H9 (cell line): ENCODE data around the gene PCDH20. TPM values are rescaled to one million over a fixed set of nuclear protein-coding genes. Genes with fewer than 3 reads are reported as not detected.

Experiments
- DNase-seq: peaks from one replicate; pipeline ENCODE4 v3.0.0-alpha.2; 2017
- H2AFZ ChIP-seq: one replicate; pipeline ENCODE4 v1.6.1; 2013; ENCODE audit warnings: mild to moderate bottlenecking, low read length, control low read depth, moderate library complexity
- H2AK5ac ChIP-seq: 2 replicates; pipeline ENCODE4 v1.6.1; 2013; ENCODE audit warnings: low read length, control low read depth, mixed read lengths; ENCODE audit not compliant: insufficient read length
- H2BK120ac ChIP-seq: one replicate; pipeline ENCODE4 v1.6.1; 2013; ENCODE audit warnings: low read depth, mild to moderate bottlenecking, low read length, control low read depth, inconsistent platforms; ENCODE audit not compliant: poor library complexity, severe bottlenecking
- H2BK12ac ChIP-seq: 2 replicates; pipeline ENCODE4 v1.6.1; 2013; ENCODE audit warnings: low read length, control low read depth, mixed read lengths, low read depth; ENCODE audit not compliant: insufficient read length
- H2BK15ac ChIP-seq: 2 replicates; pipeline ENCODE4 v1.6.1; 2013; ENCODE audit warnings: low read depth, low read length, control low read depth
- H2BK20ac ChIP-seq: one replicate; pipeline ENCODE4 v1.6.1; 2013; ENCODE audit warnings: low read depth, mild to moderate bottlenecking, low read length, control low read depth, inconsistent platforms; ENCODE audit not compliant: poor library complexity, severe bottlenecking
- H2BK5ac ChIP-seq: 2 replicates; pipeline ENCODE4 v1.6.1; 2013; ENCODE audit warnings: low read length, control low read depth, mixed read lengths; ENCODE audit not compliant: insufficient read length
- H3K14ac ChIP-seq: 2 replicates; pipeline ENCODE4 v1.6.1; 2013; ENCODE audit warnings: low read length, control low read depth; ENCODE audit not compliant: insufficient read depth
- H3K18ac ChIP-seq: 2 replicates; pipeline ENCODE4 v1.6.1; 2013; ENCODE audit warnings: low read depth, mild to moderate bottlenecking, mixed read lengths, low read length, control low read depth; ENCODE audit not compliant: insufficient read length
- H3K23ac ChIP-seq: 2 replicates; pipeline ENCODE4 v1.6.1; 2013; ENCODE audit warnings: low read length, control low read depth, mixed read lengths, low read depth; ENCODE audit not compliant: insufficient read length
- H3K23me2 ChIP-seq: 2 replicates; pipeline ENCODE4 v1.6.1; 2013; ENCODE audit warnings: low read depth, mild to moderate bottlenecking, mixed read lengths, low read length, control low read depth; ENCODE audit not compliant: insufficient read length, poor library complexity, severe bottlenecking
- H3K27ac ChIP-seq: 2 replicates; pipeline ENCODE4 v1.5.1; 2013; ENCODE audit warnings: low read length, control low read depth, mixed read lengths, low read depth; ENCODE audit not compliant: insufficient read length
- H3K27me3 ChIP-seq: 2 replicates; pipeline ENCODE4 v1.6.1; 2013; ENCODE audit warnings: low read length, control low read depth, inconsistent platforms; ENCODE audit not compliant: insufficient read depth
- H3K4ac ChIP-seq: 2 replicates; pipeline ENCODE4 v1.6.1; 2013; ENCODE audit warnings: low read depth, mild to moderate bottlenecking, control low read depth, inconsistent platforms, low read length, moderate library complexity
- H3K4me1 ChIP-seq: 2 replicates; pipeline ENCODE4 v1.6.1; 2013; ENCODE audit warnings: low read length, control low read depth, inconsistent platforms; ENCODE audit not compliant: insufficient read depth
- H3K4me2 ChIP-seq: 2 replicates; pipeline ENCODE4 v1.6.1; 2013; ENCODE audit warnings: low read length, control low read depth, mixed read lengths; ENCODE audit not compliant: insufficient read length, insufficient read depth
- H3K56ac ChIP-seq: 2 replicates; pipeline ENCODE4 v1.6.1; 2013; ENCODE audit warnings: low read depth, mild to moderate bottlenecking, mixed read lengths, low read length, control low read depth; ENCODE audit not compliant: insufficient read length
- H3K79me1 ChIP-seq: 2 replicates; pipeline ENCODE4 v1.6.1; 2013; ENCODE audit warnings: low read depth, mild to moderate bottlenecking, moderate library complexity, low read length, control low read depth, inconsistent platforms; ENCODE audit not compliant: insufficient read depth, poor library complexity, severe bottlenecking
- H3K79me2 ChIP-seq: 2 replicates; pipeline ENCODE4 v1.6.1; 2013; ENCODE audit warnings: low read length, control low read depth, inconsistent platforms; ENCODE audit not compliant: insufficient read depth
- H3K9ac ChIP-seq: 2 replicates; pipeline ENCODE4 v1.6.1; 2013; ENCODE audit warnings: low read length, control low read depth, mixed read lengths; ENCODE audit not compliant: insufficient read length; ENCODE audit errors: extremely low read depth
- H3K9me3 ChIP-seq: one replicate; pipeline ENCODE4 v1.6.1; 2013; ENCODE audit warnings: low read depth, low read length, inconsistent platforms; ENCODE audit not compliant: control insufficient read depth
- H3T11ph ChIP-seq: one replicate; pipeline ENCODE4 v1.6.1; 2013; ENCODE audit warnings: mild to moderate bottlenecking, low read length, control low read depth, inconsistent platforms
- H4K20me1 ChIP-seq: one replicate; pipeline ENCODE4 v1.6.1; 2013; ENCODE audit not compliant: control insufficient read depth, insufficient read length, insufficient read depth
- H4K5ac ChIP-seq: 2 replicates; pipeline ENCODE4 v1.6.1; 2013; ENCODE audit warnings: low read depth, mild to moderate bottlenecking, mixed read lengths, low read length, control low read depth; ENCODE audit not compliant: insufficient read length
- H4K8ac ChIP-seq: replicated peaks from 2 replicates; pipeline ENCODE4 v1.6.1; 2013; ENCODE audit warnings: low read length, control low read depth, mixed read lengths, low read depth; ENCODE audit not compliant: insufficient read length
- H4K91ac ChIP-seq: 2 replicates; pipeline ENCODE4 v1.6.1; 2013; ENCODE audit warnings: low read depth, mild to moderate bottlenecking, moderate library complexity, mixed read lengths, low read length, control low read depth; ENCODE audit not compliant: insufficient read length
- H3K27ac Mint-ChIP-seq, 3 experiments: 2 replicates in 2 of 3; 3 replicates in 1 of 3; pipeline ENCODE4 v1.8.0; 2020 to 2021; ENCODE audit warnings: mixed read lengths in 3 of 3, mild to moderate bottlenecking in 1 of 3, moderate library complexity in 1 of 3
- H3K27me3 Mint-ChIP-seq: 2 replicates; pipeline ENCODE4 v1.8.0; 2021; ENCODE audit warnings: low read depth, mild to moderate bottlenecking, moderate library complexity, mixed read lengths
- H3K36me3 Mint-ChIP-seq, 3 experiments: 2 replicates in 2 of 3; 3 replicates in 1 of 3; pipeline ENCODE4 v1.8.0; 2020 to 2021; ENCODE audit warnings: low read depth in 3 of 3, mixed read lengths in 3 of 3; ENCODE audit not compliant: insufficient read depth in 1 of 3
- H3K4me1 Mint-ChIP-seq, 2 experiments: 2 replicates each; pipeline ENCODE4 v1.8.0; 2020; ENCODE audit warnings: mixed read lengths in 2 of 2
- H3K4me3 Mint-ChIP-seq, 2 experiments: 2 replicates in 1 of 2; 3 replicates in 1 of 2; pipeline ENCODE4 v1.8.0; 2020 to 2021; ENCODE audit warnings: mild to moderate bottlenecking in 2 of 2, mixed read lengths in 2 of 2, moderate library complexity in 1 of 2
- H3K9me3 Mint-ChIP-seq, 2 experiments: 2 replicates in 1 of 2; 3 replicates in 1 of 2; pipeline ENCODE4 v1.8.0; 2020; ENCODE audit warnings: mild to moderate bottlenecking in 2 of 2, mixed read lengths in 2 of 2, moderate library complexity in 1 of 2
- WGBS: extraction: QIAGEN DNeasy Blood & Tissue Kit; methylation state at CpG from one replicate; pipeline ENCODE4 v1.1.7; 2013; ENCODE audit warnings: missing lambda C conversion rate, low lambda C conversion rate, mixed read lengths; ENCODE audit not compliant: insufficient read length; ENCODE audit errors: extremely low coverage; 5-methylcytosine and 5-hydroxymethylcytosine counted together
- total RNA-seq: library from RNA; stranded (reverse); gene quantifications from 2 replicates; pipeline ENCODE4 v1.2.1, GENCODE V29; 2021
- TF ChIP-seq, protein P1 (sequence below): fragments of 200-600 bp; sonication (generic); conservative IDR thresholded peaks from 3 replicates; pipeline ENCODE4 v1.8.0; 2021; ENCODE audit warnings: antibody characterized with exemption, mild to moderate bottlenecking

The PCDH20 gene
- total RNA-seq, 1 experiment from 2014 or later = 0.33 TPM

DNA sequence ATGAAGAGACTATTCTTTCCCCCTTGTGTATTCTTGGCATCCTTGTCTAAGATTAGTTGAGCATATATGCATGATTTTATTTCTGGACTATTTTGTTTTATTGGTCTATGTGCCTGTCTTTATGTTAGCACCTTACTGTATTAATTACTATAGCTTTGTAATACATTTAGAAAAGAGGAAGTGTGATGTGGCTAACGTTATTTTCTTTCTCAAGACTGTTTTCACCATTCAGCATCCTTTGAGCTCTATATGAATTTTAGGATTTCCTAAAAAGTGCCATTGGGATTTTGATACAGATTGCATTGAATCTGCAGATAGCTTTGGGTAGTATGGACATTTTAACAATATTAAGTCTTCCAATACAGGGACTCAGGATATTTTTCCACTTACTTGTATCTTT lies 37.5 kb upstream of the PCDH20 start:
- no peaks in the 10 kb centered on the region for H3K9me3 Mint-ChIP-seq
- no peaks in the 10 kb centered on the region for H3K4me1 ChIP-seq
- no peaks in the 10 kb centered on the region for H3K27me3 ChIP-seq
- H2AFZ ChIP-seq = no peak overlapping the region
- H3K4me3 Mint-ChIP-seq = no peak overlapping the region
- H3K9me3 ChIP-seq = no peaks in the 10 kb centered on the region
- H3K23ac ChIP-seq = no peak overlapping the region
- no peaks in the 10 kb centered on the region for H3K36me3 Mint-ChIP-seq
- H3K27ac Mint-ChIP-seq = no peak overlapping the region
- no peak overlapping the region for H3T11ph ChIP-seq
- no peak overlapping the region for H3K27ac ChIP-seq
- no peak overlapping the region for H2AK5ac ChIP-seq
- no peak overlapping the region for H3K18ac ChIP-seq
- H3K27me3 Mint-ChIP-seq = peaks cover 2% of the 10 kb centered on the region; the same call in 1 of the 2 replicates
- no peak overlapping the region for H3K56ac ChIP-seq
- H4K91ac ChIP-seq = no peak overlapping the region
- H2BK20ac ChIP-seq = no peak overlapping the region
- no peak overlapping the region for H4K5ac ChIP-seq
- no peak overlapping the region for H2BK15ac ChIP-seq
- no peak overlapping the region for H2BK120ac ChIP-seq
- no peaks in the 10 kb centered on the region for H4K20me1 ChIP-seq
- DNase-seq = no peak
- no peak overlapping the region for H3K4me2 ChIP-seq
- no peak overlapping the region for H2BK5ac ChIP-seq
- no peak overlapping the region for H4K8ac ChIP-seq
- H2BK12ac ChIP-seq = no peak overlapping the region
- no peaks in the 10 kb centered on the region for H3K79me1 ChIP-seq
- no peak overlapping the region for H3K14ac ChIP-seq
- H3K4me1 Mint-ChIP-seq = peaks cover 3% of the 10 kb centered on the region in 2 experiments; a peak in 2 of 4 replicates
- no peaks in the 10 kb centered on the region for H3K79me2 ChIP-seq
- H3K9ac ChIP-seq = no peak overlapping the region
- no peak overlapping the region for H3K4ac ChIP-seq
- no peaks in the 10 kb centered on the region for H3K23me2 ChIP-seq
- TF ChIP-seq, protein P1, sequence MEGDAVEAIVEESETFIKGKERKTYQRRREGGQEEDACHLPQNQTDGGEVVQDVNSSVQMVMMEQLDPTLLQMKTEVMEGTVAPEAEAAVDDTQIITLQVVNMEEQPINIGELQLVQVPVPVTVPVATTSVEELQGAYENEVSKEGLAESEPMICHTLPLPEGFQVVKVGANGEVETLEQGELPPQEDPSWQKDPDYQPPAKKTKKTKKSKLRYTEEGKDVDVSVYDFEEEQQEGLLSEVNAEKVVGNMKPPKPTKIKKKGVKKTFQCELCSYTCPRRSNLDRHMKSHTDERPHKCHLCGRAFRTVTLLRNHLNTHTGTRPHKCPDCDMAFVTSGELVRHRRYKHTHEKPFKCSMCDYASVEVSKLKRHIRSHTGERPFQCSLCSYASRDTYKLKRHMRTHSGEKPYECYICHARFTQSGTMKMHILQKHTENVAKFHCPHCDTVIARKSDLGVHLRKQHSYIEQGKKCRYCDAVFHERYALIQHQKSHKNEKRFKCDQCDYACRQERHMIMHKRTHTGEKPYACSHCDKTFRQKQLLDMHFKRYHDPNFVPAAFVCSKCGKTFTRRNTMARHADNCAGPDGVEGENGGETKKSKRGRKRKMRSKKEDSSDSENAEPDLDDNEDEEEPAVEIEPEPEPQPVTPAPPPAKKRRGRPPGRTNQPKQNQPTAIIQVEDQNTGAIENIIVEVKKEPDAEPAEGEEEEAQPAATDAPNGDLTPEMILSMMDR = no peak
- no CpG with 5 or more reads among the region's 1 CpG for WGBS
